Cardiac muscle cell (in vitro differentiated cells and primary cell): ENCODE results near the gene ARHGEF11. TPM values are rescaled to one million over a fixed set of nuclear protein-coding genes. Genes with fewer than 3 reads are reported as not detected.

Experiments used
- DNase-seq, 2 donors: peaks; one replicate each; pipeline versions ENCODE4 v3.0.0 to v3.0.0-alpha.2; 2010 to 2017; ENCODE audit warnings: low read depth in 1 of 2, low spot score in 1 of 2
- H3K27ac ChIP-seq: fragments of 200-600 bp; sonication (generic); 2 replicates; pipeline ENCODE4 v1.5.1; 2016
- H3K27me3 ChIP-seq: fragments of 200-600 bp; sonication (generic); 2 replicates; pipeline ENCODE4 v1.6.0; 2016; ENCODE audit warnings: control low read depth
- H3K36me3 ChIP-seq: fragments of 200-600 bp; sonication (generic); 2 replicates; pipeline ENCODE4 v1.5.1; 2016; ENCODE audit warnings: control low read depth
- H3K4me1 ChIP-seq: fragments of 200-600 bp; sonication (generic); 2 replicates; pipeline ENCODE4 v1.8.1; 2017; ENCODE audit warnings: low read depth, mild to moderate bottlenecking, mixed run types
- H3K4me3 ChIP-seq: fragments of 200-600 bp; sonication (generic); 2 replicates; pipeline ENCODE4 v1.5.1; 2016; ENCODE audit warnings: mild to moderate bottlenecking
- H3K9me3 ChIP-seq: fragments of 200-600 bp; sonication (generic); 2 replicates; pipeline ENCODE4 v1.5.1; 2017; ENCODE audit warnings: low read depth, mild to moderate bottlenecking, control low read depth
- CTCF ChIP-seq: IDR thresholded peaks from 2 replicates; pipeline ENCODE4 v1.5.1; 2012; ENCODE audit warnings: low read depth, mild to moderate bottlenecking, low read length
- polyA plus RNA-seq: library from polyadenylated mRNA; unstranded; fragments of >200 nt; fragmentation: Nextera tagmentation; extraction: Ambion mirVana; gene quantifications from 2 replicates; pipeline ENCODE4 v1.2.1, GENCODE V29; 2016
- total RNA-seq: library from RNA; depleted of rRNA; stranded (reverse); fragments of >200 nt; gene quantifications from 2 replicates; pipeline ENCODE4 v1.2.3, GENCODE V29; 2016

ARHGEF11 gene
- total and polyA plus RNA-seq, 2 experiments from 2014 or later, result 25.8 to 40.1 TPM

GRCh38 chr1:156923670-156924477 lies 121.7 kb downstream of the ARHGEF11 start:
- Histone ChIP-seq H3K4me3 (peak overlapping the region; percentile 25), H3K36me3 (no peaks in the 10 kb centered on the region)

GRCh38 chr1:156922986-156923669 lies 122.4 kb downstream of the ARHGEF11 start:
- Histone ChIP-seq H3K27me3 (peaks cover 86% of the 10 kb centered on the region), H3K9me3 (no peaks in the 10 kb centered on the region), H3K36me3 (no peaks in the 10 kb centered on the region), H3K4me1 (peaks cover 4% of the 10 kb centered on the region), H3K4me3 (peak overlapping the region; percentile 25), H3K27ac (no peak overlapping the region)
- no peak for DNase-seq
- no peak for TF ChIP-seq CTCF

More at GRCh38 chr1:156923670-156924477, 121.7 kb downstream of the ARHGEF11 start:
- H3K27me3 ChIP-seq, result peaks cover 91% of the 10 kb centered on the region
- H3K9me3 ChIP-seq, result no peaks in the 10 kb centered on the region
- peak in 1 of 2 donors; percentile 35 for DNase-seq
- H3K4me1 ChIP-seq, result peaks cover 4% of the 10 kb centered on the region
- H3K27ac ChIP-seq, result no peak overlapping the region
- no peak for TF ChIP-seq CTCF

GRCh38 chr1:156921053-156921529 lies 124.5 kb downstream of the ARHGEF11 start:
- Histone ChIP-seq H3K4me1 (peaks cover 4% of the 10 kb centered on the region), H3K4me3 (no peak overlapping the region), H3K9me3 (no peaks in the 10 kb centered on the region), H3K27ac (no peak overlapping the region), H3K27me3 (peaks cover 68% of the 10 kb centered on the region), H3K36me3 (no peaks in the 10 kb centered on the region)
- no peak for TF ChIP-seq CTCF
- DNase-seq, result no peak

- DNase-seq, result peak; percentile 87 to 91
- peak within 1 kb of the TSS; percentile 18 for H3K4me3 ChIP-seq
- no peaks in the 10 kb centered on the region for H3K36me3 ChIP-seq
- H3K4me1 ChIP-seq, result peaks cover 4% of the 10 kb centered on the region
- H3K27me3 ChIP-seq, result peaks cover 62% of the 10 kb centered on the region
- no peaks in the 10 kb centered on the region for H3K9me3 ChIP-seq
- H3K27ac ChIP-seq, result no peak within 1 kb of the TSS
- peak; percentile 93 for TF ChIP-seq CTCF
Observed at GRCh38 chr1:156920233-156921052, 125.1 kb downstream of the ARHGEF11 start, which contains the start of gene LRRC71. Gene LRRC71, plus strand, starts transcription at chr1:156920632. Its CDS starts 172 bp downstream, at chr1:156920804.

GRCh38 chr1:156914440-156914856 lies 131.1 kb downstream of the ARHGEF11 start:
- Histone ChIP-seq H3K4me1 (peaks cover 8% of the 10 kb centered on the region), H3K9me3 (no peaks in the 10 kb centered on the region), H3K27me3 (peaks cover 3% of the 10 kb centered on the region), H3K36me3 (no peaks in the 10 kb centered on the region), H3K4me3 (no peak overlapping the region), H3K27ac (no peak overlapping the region)
- no peak for TF ChIP-seq CTCF
- DNase-seq, result peak in 1 of 2 donors; percentile 90
